GM12801 (cell line): ENCODE data around the gene GABBR1.

ENCODE experiments used
- TF ChIP-seq, protein P1 (sequence below): IDR thresholded peaks from one replicate; pipeline ENCODE4 v1.5.1; 2011; ENCODE audit warnings: control low read depth; ENCODE audit not compliant: insufficient read length; ENCODE audit errors: extremely low read depth

The GABBR1 gene

DNA sequence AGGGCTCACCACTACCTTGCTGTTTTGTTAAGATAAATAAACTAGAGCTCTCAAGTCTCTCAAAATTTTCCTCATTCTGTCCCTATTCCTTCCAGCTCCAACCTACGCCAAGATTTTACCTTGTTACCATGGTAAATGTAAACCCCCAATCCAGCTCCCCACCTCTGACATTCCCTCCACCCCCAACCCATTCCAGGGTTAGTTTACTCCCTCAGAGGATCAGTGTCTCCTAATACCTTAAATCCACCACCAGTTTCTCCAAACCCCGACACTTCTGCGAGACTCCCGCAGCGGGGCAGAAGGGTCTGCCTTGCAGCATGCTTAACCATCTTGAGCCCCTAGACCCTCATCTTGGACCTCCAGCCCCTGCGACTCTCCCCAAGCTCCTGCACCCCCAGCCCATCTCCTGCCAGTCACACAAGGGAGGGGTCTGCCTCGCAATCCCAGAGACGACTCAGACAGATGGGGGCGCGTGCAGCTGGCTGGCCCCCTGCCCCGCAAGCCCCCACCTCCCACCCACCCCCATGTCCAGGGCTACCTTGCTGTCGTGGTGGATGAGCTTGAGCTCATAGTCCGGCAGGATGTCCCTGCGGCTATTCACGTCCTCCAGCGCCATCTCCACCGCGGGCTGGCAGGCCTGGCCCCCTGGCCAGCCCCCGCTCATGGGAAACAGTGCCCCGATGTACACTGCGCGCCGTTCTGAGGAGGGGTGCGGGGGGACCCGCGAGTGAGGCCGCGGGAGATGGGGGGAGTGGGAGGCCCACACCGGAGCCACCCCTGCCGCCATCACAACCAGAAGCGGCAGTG lies 5.8 kb downstream of the GABBR1 start:
- TF ChIP-seq, protein P1, sequence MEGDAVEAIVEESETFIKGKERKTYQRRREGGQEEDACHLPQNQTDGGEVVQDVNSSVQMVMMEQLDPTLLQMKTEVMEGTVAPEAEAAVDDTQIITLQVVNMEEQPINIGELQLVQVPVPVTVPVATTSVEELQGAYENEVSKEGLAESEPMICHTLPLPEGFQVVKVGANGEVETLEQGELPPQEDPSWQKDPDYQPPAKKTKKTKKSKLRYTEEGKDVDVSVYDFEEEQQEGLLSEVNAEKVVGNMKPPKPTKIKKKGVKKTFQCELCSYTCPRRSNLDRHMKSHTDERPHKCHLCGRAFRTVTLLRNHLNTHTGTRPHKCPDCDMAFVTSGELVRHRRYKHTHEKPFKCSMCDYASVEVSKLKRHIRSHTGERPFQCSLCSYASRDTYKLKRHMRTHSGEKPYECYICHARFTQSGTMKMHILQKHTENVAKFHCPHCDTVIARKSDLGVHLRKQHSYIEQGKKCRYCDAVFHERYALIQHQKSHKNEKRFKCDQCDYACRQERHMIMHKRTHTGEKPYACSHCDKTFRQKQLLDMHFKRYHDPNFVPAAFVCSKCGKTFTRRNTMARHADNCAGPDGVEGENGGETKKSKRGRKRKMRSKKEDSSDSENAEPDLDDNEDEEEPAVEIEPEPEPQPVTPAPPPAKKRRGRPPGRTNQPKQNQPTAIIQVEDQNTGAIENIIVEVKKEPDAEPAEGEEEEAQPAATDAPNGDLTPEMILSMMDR, result no peak

DNA sequence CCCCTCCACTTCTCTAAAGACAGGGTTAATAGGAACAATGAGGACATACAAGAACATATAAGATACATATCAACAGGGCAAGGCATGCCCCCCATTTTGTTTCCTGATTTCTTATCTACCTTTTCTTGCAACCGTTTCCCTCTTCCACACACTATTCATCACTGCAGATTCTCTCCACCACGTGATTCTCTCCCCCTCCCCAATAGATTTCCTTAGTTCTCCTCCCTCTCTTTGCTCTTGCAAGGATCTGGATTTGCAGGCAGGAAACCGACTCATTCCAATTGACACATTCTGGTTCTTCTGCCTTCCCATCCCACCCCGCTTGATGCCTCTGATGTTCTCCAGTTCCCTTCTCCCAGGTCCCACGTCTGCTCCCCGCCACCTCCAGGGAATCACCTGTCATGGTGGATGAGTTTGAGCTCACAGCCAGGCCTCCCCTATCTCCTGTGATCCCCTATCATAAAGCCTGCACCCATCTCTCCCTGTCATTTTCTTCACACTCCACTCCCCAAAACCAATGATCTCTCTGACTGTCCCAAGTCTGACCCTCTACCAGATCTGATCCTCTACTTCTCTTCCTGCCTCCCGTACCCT lies 7.5 kb downstream of the GABBR1 start:
- TF ChIP-seq, protein P1, result no peak

DNA sequence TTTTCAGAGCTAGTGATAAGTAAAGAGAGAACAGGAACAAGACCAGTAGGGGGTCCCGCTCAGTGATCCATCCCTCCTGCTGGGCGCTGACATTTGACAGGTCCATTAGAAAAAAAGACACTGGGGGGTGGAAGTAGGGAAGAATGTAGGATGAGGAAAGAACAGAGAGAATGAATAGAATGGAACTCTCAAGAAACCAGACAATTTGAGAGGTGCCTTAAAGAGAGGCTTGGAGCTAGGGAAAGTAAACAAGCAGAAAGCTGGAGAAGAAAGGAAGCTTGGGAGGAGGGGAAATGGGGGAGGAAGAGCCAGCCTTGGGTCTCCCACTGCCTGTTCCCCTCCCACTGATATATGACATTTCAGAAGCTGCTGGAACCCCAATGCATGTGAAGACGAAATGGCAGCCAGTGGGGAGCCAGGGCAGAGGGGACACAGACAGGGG lies 8.4 kb downstream of the GABBR1 start:
- TF ChIP-seq, protein P1, result no peak

DNA sequence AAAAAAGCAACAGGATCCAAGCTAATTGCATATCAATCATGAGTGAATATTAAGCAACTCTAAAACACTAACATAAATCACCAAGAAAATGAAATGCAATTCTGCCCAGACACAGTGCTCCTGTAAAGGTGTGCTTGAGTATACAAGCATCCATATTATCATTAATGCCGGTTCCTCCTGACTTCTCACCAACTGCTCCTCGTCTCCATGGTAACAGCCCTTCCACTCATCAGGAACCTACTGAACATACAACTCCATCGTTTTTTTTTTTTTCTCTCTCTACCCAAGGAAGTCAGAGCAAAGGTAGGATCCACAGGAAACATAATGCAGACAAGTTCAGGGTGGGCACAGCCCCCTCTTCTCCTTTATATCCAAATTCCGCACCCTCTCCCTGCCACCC lies 12.4 kb downstream of the GABBR1 start:
- TF ChIP-seq, protein P1, result no peak

DNA sequence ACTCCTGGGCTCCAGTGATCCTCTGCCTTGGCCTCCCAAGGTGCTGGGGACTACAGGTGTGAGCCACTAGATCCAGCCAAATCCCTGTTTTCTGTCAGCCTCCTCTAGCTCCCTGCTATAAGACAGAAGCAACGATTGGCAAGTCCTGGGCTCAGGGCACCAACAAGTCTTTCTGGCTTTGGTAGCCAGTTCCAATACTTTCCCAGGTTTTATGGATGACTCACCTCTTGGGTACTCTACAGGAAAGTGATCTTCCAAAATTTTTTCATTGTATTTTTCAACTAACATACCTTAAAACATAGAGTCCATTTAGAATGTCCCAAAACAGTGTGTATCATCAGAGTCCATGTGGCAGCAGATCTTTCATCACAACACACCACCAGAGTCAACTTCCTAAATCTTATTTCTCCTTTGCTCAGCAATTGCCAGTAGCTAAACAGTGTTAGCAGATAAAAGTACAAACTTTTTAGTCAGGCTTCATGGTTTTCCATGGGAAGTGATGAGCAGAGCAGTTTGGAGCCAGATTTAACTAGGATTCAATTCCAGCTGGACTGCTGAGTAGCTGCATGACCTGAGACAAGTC lies 13.3 kb downstream of the GABBR1 start:
- TF ChIP-seq, protein P1, result no peak

DNA sequence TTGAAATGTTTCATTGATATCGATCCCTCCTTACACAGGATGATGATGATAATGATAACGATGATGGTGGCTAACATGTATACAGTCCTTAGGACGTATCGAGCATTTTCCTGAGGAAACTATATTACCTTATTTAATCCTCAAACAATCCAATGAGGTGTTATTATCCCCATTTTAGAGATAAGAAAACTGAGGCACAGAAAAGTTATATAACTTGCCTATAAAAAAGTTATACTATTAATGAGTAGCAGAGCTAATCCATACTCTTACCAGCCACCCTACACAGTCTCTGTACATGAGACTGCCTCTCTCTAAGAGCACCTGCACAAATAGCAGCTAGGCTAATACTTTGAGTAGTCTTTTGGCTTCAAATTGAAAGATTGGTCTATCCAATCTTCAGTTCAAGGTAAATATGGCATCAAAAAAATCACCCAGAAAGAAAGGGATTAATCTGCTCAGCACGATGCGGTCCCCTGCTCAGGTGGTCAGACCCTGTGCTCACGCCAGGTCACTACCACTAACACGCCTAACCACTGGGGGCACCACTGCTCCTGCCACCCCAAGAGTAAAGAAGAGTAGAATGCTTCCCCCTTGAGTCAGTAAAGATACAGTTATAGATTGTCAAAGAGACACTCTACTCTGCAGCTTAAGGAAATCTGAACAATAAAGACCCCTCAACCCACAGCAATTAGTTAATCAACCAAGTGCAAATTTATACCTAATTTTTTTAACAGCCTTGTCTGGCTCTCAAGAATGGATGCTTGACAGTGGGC lies 15.0 kb downstream of the GABBR1 start:
- TF ChIP-seq, protein P1, result no peak

DNA sequence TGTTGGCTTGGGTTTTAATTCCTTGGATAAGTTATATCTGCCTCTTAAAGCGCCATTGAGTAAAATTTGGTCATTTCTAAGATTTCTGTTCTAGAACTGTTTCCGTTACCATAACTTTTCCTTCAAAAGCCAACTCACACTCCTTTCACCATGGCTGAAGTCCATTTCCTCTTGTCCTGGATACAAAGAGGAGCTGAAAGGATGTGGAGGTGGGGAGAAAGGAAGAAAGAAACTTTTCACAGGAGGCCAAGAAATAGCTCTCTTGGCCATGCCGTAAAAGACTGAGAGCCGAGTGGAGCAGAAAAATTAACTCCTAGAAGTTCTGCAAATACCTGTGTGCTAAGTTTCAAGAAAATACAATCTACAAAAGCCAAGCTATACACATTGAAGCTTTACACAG lies 21.6 kb downstream of the GABBR1 start:
- TF ChIP-seq, protein P1, result no peak
